IPS-NIHi7 (cell line): ENCODE results near the gene XYLT1.
"Not testable (repeated sequence)": the region's sequence is repeated elsewhere in the genome, so short reads cannot be mapped to it uniquely, and the experiment has no call there.

ENCODE experiments used
- DNase-seq: peaks from one replicate; pipeline ENCODE4 v3.0.0; 2012; ENCODE audit warnings: mixed read lengths; ENCODE audit errors: extremely low spot score

XYLT1 gene

GRCh38 chr16:17432901-17433576, 37.7 kb downstream of the XYLT1 start:
- no peak for DNase-seq

DNA sequence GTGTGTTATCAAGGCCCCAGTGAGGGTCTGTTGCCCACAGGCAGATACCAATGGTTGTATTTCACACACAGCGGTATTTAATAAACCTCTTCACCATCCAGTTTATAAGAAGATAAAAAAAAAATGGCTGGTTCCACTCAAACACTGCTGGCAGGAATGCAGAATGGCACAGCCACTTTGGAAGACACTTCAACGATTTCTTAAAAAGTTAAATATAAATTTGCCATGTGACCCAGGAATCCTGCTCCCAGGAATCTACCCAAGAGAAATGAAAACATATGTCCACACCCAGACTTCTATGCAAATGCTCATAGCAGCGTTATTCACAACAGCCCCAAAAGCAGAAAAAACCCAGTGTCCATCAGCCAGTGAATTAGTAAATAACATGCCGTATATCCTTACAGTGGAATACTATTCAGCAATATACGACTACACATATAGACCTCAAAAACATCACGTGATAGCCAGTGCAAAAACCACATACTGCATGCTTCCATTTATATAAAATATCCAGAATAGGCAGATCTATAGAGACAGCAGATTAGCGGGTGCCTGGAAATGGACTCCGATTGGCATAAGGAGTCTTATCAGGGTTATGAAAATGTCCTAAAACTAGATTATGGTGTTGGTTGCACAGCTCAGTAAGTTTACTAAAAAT, 38.7 kb downstream of the XYLT1 start:
- no peak for DNase-seq

DNA sequence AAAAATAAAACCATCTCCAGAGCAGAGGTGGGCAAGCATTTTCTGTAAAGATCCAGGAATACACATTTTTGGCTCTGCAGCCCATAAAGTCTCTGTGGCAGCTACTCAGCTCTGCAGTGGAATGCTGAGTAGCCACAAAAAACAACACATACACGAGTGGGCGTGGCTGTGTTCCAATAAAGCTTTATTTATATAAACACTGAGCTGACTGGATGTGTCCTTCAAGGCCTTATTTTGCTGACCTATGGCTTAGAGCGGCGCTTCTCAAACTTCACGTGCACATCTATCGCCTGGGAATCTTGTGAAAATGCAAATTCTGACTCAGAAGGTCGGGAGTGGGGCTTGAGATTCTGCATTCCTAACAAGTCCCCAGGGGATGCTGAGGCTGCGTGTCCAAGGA, 39.7 kb downstream of the XYLT1 start:
- DNase-seq: no peak

DNA sequence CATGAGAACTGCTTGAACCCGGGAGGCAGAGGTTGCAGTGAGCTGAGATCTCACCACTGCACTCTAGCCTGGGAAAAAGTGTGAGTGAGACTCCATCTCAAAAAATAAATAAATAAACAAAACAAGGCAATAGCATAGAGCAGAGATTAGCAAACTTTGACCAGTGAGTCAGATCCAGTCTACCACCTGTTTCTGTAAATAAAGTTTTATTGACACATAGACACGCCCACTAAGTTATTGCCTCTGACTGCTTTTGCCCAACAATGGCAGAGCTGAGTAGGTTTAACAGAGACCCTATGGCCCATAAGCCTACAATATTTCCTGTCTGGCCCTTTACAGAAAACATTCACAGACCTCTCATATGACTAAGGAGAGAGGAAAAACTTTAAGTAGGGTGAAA, 44.3 kb downstream of the XYLT1 start:
- DNase-seq: no peak

- no peak for DNase-seq
These were observed 46.0 kb downstream of the XYLT1 start for GRCh38 chr16:17424771-17425170.

- peak; percentile 53 for DNase-seq
These were observed 47.5 kb downstream of the XYLT1 start for GRCh38 chr16:17423221-17423620.

DNA sequence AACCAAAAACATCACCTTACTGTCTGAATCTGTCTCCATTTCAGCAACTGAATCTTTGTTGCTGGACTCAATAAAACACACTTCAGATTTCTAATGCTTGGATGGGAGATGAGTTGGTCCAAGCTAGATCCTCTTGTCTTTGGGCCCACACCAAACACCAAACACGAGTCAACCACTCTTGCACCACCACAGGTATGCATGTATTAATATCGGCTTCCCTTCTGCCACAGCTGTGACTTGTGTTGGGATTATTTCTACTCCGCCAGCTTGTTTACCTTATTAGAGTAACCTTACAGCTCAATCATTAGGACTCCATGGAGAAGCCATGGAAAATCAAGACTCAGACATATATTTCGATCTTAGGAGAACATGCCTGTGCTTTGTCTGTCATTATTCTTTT, 49.9 kb downstream of the XYLT1 start:
- no peak for DNase-seq

- no peak for DNase-seq
These were observed 51.5 kb downstream of the XYLT1 start for GRCh38 chr16:17419266-17419665.

DNA sequence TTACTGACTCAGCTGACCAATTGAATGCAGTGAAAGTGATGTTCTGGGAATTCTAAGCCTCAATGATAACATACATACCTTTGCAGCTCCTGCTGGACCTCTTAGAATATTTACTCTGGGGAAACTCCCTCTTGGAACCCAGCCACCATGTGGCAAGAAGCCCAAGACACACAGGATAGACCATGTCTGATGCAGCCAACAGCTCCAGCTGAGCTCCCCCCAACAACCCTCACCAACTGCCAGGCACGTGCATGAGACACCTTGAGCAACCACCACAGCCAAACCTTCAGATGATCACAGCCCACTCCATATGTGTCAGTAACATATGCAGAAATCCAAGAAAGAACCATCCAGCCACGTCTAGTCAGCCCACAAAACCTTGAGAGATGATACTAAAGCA, 53.0 kb downstream of the XYLT1 start:
- no peak for DNase-seq

- DNase-seq: peak; percentile 60
These were observed 54.1 kb downstream of the XYLT1 start for GRCh38 chr16:17416461-17417311.

GRCh38 chr16:17414916-17415315, 55.8 kb downstream of the XYLT1 start:
- DNase-seq: no peak

GRCh38 chr16:17414421-17414820, 56.3 kb downstream of the XYLT1 start:
- DNase-seq: no peak

GRCh38 chr16:17413508-17413907, 57.3 kb downstream of the XYLT1 start:
- DNase-seq: no peak

- no peak for DNase-seq
These were observed 58.0 kb downstream of the XYLT1 start for GRCh38 chr16:17412791-17413190.

GRCh38 chr16:17412221-17412620, 58.5 kb downstream of the XYLT1 start:
- no peak for DNase-seq

- DNase-seq: no peak
These were observed 59.5 kb downstream of the XYLT1 start for GRCh38 chr16:17411263-17411662.

DNA sequence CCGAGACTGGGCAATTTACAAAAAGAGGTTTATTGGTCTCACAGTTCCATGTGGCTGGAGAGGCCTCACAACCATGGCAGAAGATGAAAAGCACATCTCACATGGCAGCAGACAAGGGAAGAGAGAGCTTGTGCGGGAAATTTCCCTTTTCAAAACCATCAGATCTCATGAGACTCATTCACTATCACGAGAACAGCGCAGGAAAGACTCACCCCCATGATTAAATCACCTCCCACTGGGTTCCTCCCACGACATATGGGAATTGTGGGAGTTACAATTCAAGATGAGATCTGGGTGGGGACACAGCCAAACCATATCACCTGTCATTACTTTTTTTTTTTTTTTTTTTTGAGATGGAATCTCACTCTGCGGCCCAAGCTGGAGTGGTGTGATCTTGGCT, 60.4 kb downstream of the XYLT1 start:
- not testable (repeated sequence) for DNase-seq

DNA sequence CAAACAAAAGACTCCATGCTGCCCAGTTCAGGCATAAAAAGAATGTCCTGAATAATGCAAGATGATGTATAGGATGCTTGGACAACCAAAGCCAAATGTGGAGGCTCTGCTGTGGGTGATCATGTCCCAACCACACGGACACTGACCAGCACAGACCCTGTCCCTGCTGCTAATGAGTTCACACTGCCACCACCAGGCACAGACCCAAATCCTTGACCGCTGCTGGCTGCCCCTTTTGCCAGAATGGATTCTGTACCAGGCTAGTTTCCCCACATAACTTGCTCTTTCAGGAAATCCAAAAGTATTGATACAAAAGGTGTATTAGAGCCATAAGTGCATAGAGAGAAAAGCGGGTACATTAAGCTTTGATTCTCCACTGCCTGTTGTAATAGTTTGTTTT, 60.9 kb downstream of the XYLT1 start:
- DNase-seq: no peak

GRCh38 chr16:17408955-17409441, 61.8 kb downstream of the XYLT1 start:
- DNase-seq: no peak

- no peak for DNase-seq
These were observed 62.5 kb downstream of the XYLT1 start for GRCh38 chr16:17408296-17408695.

- no peak for DNase-seq
These were observed 63.4 kb downstream of the XYLT1 start for GRCh38 chr16:17407321-17407720.

GRCh38 chr16:17404941-17405689, 65.6 kb downstream of the XYLT1 start:
- DNase-seq: no peak
